Right lobe of liver (tissue), 6 donors: Measurements from ENCODE around the gene SPDL1. TPM values are rescaled to one million over a fixed set of nuclear protein-coding genes. Genes with fewer than 3 reads are reported as not detected.

Experiments
- ATAC-seq, 4 donors: fragments of 200-7000 bp; cut with Tn5 transposase; one replicate each; pipeline ENCODE4 v1.9.1; 2020; ENCODE audit warnings: mild to moderate bottlenecking in 4 of 4, moderate library complexity in 4 of 4
- DNase-seq, 3 donors: peaks; one replicate each; pipeline ENCODE4 v3.0.0-alpha.2; 2020
- H3K27ac ChIP-seq, 3 donors: fragments of 200-600 bp; one replicate each; pipeline ENCODE4 v1.8.0; 2022
- H3K27me3 ChIP-seq, 2 donors: fragments of 200-600 bp; one replicate each; pipeline ENCODE4 v1.8.0; 2022
- H3K36me3 ChIP-seq, 4 donors: fragments of 200-600 bp; sonication (generic) in 1 of 4; one replicate each; pipeline versions ENCODE4 v1.5.1 to v1.8.0; 2017 to 2022; ENCODE audit warnings: control low read depth in 1 of 4
- H3K4me1 ChIP-seq, 4 donors: fragments of 200-600 bp; sonication (generic) in 1 of 4; one replicate each; pipeline versions ENCODE4 v1.5.1 to v1.8.0; 2017 to 2022; ENCODE audit warnings: control low read depth in 1 of 4
- H3K4me3 ChIP-seq, 3 donors: fragments of 200-600 bp; one replicate each; pipeline ENCODE4 v1.8.0; 2022
- H3K9me3 ChIP-seq, 4 donors: fragments of 200-600 bp; sonication (generic) in 1 of 4; one replicate each; pipeline versions ENCODE4 v1.5.1 to v1.8.0; 2017 to 2022; ENCODE audit warnings: control low read depth in 1 of 4
- POLR2A ChIP-seq: fragments of 450-650 bp; IDR thresholded peaks from one replicate; pipeline ENCODE4 v1.6.1; 2017; ENCODE audit warnings: antibody characterized with exemption, mild to moderate bottlenecking
- WGBS: methylation state at CpG from one replicate; pipeline ENCODE4 v1.1.6; 2018; ENCODE audit warnings: low coverage, low lambda C conversion rate; ENCODE audit not compliant: insufficient coverage; ENCODE audit errors: missing lambda C conversion rate; 5-methylcytosine and 5-hydroxymethylcytosine counted together
- intact Hi-C, 2 donors: fragments of 100-400 bp; cut with DNase I; formaldehyde crosslinking; loops; one replicate each; pipeline versions ENCODE4 v1.11.2 to v1.14.1; 2022
- total RNA-seq, 6 experiments: library from RNA; depleted of rRNA in 2 of 6; stranded (reverse); fragments of >200 nt in 2 of 6; fragmentation: NEBNext Ultra II Directional in 3 of 6; extraction: Animal tissue kit (Norgen Biotek cat#: 25700) in 3 of 6; gene quantifications; one replicate each; pipeline versions ENCODE4 v1.1.0 to v1.2.4, GENCODE V29; 2016 to 2023
- TF ChIP-seq, protein P1 (sequence below), 4 donors: fragments of 200-600 bp in 3 of 4; fragments of 450-650 bp in 1 of 4; IDR thresholded peaks; one replicate each; pipeline versions ENCODE4 v1.5.1 to v1.8.0; 2016 to 2022; ENCODE audit warnings: antibody characterized with exemption in 4 of 4, mild to moderate bottlenecking in 2 of 4
- donor health status: DM: no; HTN: yes; CAD: no.
- donor health status: DM: no; HTN: no; CAD: no.
- donor health status: DM: no; HTN: no; CAD: no.
- donor health status: DM: no; HTN: yes; CAD: no.
- donor health status: DM: no; HTN: yes; CAD: no.

The SPDL1 gene
- total RNA-seq, 6 experiments from 2014 or later: 1.1 to 6.7 (median 2.4) TPM

GRCh38 chr5:169646856-169647255 is 63.3 kb downstream of the SPDL1 start:
- intact Hi-C loops: no loop called here
- no peak for TF ChIP-seq POLR2A
- TF ChIP-seq, protein P1, sequence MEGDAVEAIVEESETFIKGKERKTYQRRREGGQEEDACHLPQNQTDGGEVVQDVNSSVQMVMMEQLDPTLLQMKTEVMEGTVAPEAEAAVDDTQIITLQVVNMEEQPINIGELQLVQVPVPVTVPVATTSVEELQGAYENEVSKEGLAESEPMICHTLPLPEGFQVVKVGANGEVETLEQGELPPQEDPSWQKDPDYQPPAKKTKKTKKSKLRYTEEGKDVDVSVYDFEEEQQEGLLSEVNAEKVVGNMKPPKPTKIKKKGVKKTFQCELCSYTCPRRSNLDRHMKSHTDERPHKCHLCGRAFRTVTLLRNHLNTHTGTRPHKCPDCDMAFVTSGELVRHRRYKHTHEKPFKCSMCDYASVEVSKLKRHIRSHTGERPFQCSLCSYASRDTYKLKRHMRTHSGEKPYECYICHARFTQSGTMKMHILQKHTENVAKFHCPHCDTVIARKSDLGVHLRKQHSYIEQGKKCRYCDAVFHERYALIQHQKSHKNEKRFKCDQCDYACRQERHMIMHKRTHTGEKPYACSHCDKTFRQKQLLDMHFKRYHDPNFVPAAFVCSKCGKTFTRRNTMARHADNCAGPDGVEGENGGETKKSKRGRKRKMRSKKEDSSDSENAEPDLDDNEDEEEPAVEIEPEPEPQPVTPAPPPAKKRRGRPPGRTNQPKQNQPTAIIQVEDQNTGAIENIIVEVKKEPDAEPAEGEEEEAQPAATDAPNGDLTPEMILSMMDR (IDR thresholded peaks at IDR 0.05): no peak
- Histone ChIP-seq H3K27ac (no peak overlapping the region), H3K9me3 (no peaks in the 10 kb centered on the region), H3K4me1 (no peaks in the 10 kb centered on the region), H3K4me3 (no peak overlapping the region), H3K36me3 (no peaks in the 10 kb centered on the region), H3K27me3 (no peaks in the 10 kb centered on the region)
- WGBS: 56% methylated on average over 3 of the region's 3 CpGs
- no peak for ATAC-seq
- no peak for DNase-seq

DNA sequence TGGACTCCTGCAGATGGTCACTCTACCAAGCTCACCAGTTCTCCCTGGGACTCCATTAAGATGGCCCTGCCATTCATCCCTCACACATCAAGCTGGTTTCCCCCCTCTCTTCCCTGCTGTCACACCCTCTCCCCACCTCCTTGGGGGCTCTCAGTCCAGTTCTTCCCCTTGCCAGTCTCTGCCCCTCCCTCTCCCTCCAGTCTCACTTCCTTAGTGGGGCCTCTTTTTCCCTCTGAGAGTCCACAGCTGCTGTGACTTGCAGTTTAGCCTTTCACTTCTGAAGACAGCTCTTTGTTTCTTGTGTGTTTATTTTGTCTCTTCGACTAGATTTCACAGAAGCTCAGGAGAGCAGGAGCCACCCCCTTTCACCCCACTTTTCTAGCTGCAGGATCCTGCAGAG is 64.0 kb downstream of the SPDL1 start:
- Histone ChIP-seq H3K36me3 (no peaks in the 10 kb centered on the region), H3K27me3 (no peaks in the 10 kb centered on the region), H3K4me1 (no peaks in the 10 kb centered on the region), H3K4me3 (no peak overlapping the region), H3K27ac (no peak overlapping the region), H3K9me3 (no peaks in the 10 kb centered on the region)
- intact Hi-C loops: no loop called here
- TF ChIP-seq, protein P1 (IDR thresholded peaks at IDR 0.05): no peak
- TF ChIP-seq POLR2A: no peak
- WGBS: 12% methylated on average over 1 of the region's 1 CpG
- DNase-seq (no peak), ATAC-seq (peak; percentile 45 to 63 (median 49))

GRCh38 chr5:169648725-169649310 is 65.2 kb downstream of the SPDL1 start:
- no peak overlapping the region for H3K27ac ChIP-seq
- ATAC-seq (peak in 1 of 4 donors; percentile 12), DNase-seq (no peak)
- intact Hi-C loops: no loop called here
- H3K36me3 ChIP-seq: no peaks in the 10 kb centered on the region
- no peak for TF ChIP-seq POLR2A
- TF ChIP-seq, protein P1 (IDR thresholded peaks at IDR 0.05): no peak
- no peaks in the 10 kb centered on the region for H3K4me1 ChIP-seq
- no peak overlapping the region for H3K4me3 ChIP-seq
- no peaks in the 10 kb centered on the region for H3K27me3 ChIP-seq
- no peaks in the 10 kb centered on the region for H3K9me3 ChIP-seq
- 66% methylated on average over 8 of the region's 13 CpGs for WGBS

DNA sequence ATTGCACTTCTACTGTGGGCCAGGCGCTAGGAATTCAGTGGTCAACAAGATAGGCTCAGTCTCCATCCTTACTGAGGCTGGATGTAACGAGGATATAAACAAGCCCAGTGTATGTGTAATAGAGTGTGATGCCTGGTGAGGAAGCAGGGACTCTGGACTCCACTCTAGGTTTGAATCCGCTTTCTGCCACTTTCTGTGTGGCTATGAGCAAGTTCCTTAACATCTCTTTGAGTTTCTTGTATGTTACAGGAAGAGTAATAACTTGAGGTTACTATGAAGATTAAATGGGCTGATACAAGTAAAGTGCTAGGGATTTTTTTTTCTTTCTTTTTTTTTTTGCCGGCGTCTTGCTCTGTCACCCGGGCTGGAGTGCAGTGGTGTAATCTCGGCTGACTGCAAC is 65.9 kb downstream of the SPDL1 start:
- Histone ChIP-seq H3K27me3 (no peaks in the 10 kb centered on the region), H3K27ac (no peak overlapping the region), H3K4me3 (no peak overlapping the region), H3K9me3 (no peaks in the 10 kb centered on the region), H3K36me3 (no peaks in the 10 kb centered on the region), H3K4me1 (no peaks in the 10 kb centered on the region)
- TF ChIP-seq, protein P1 (IDR thresholded peaks at IDR 0.05): no peak
- 30% methylated on average over 7 of the region's 7 CpGs for WGBS
- DNase-seq (no peak), ATAC-seq (no peak)
- intact Hi-C loops: no loop called here
